Measurements from ENCODE around the gene KCTD3. TPM values are rescaled to one million over a fixed set of nuclear protein-coding genes. Genes with fewer than 3 reads are reported as not detected.

The KCTD3 gene
- total RNA-seq, 1 experiment from 2014 or later = 39.3 TPM

DNA sequence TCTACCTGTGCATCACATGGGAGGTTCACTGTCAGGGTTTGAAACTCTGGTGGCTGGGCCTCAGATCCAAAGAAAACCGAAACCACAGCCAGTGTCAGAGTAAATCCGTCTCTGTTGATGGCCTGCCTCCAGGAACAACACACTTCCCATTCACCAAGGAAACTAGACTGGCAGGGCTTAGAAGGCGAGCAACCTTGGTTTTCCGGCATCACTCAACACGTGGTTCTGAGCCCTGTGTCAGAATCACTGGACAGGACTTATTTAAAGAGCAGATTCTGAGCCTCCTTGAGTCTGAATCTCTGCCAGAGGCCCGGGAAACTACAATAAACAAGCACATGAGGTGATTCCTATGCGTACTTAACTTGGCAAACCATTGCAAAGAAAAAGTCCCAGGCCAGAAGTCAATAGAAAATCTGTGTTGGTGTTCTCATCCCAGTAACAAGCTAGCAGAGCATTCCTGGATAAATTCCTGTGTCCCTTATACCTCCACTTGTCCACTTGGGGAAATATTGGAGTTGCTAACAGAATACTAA lies 70.0 kb downstream of the KCTD3 start:
- no peak overlapping the region for H3T11ph ChIP-seq (ENCODE audit: low read length)
- no peaks in the 10 kb centered on the region for H4K20me1 ChIP-seq (ENCODE audit: control insufficient read depth, insufficient read depth, insufficient read length)
- H3K9me3 ChIP-seq (ENCODE audit: control insufficient read depth, low read depth, low read length) = no peaks in the 10 kb centered on the region
- no peaks in the 10 kb centered on the region for H3K36me3 Mint-ChIP-seq (ENCODE audit: insufficient read depth in 1 of 3, low read depth in 3 of 3)
- H2BK120ac ChIP-seq (ENCODE audit: low read depth, low read length, poor library complexity, severe bottlenecking) = no peak overlapping the region
- H3K14ac ChIP-seq (ENCODE audit: insufficient read depth, low read length) = 0 out of 2 replicates have a peak overlapping the region, but pooled peaks have one; percentile 40
- H3K9ac ChIP-seq (ENCODE audit: extremely low read depth, insufficient read length, low read length) = no peak overlapping the region
- H2AFZ ChIP-seq (ENCODE audit: low read length) = peak overlapping the region; percentile 71
- H3K4me1 Mint-ChIP-seq = peaks cover 11 to 19% of the 10 kb centered on the region in 2 experiments
- no peak overlapping the region for H2BK12ac ChIP-seq (ENCODE audit: insufficient read length, low read depth, low read length)
- no peaks in the 10 kb centered on the region for H3K27me3 Mint-ChIP-seq (ENCODE audit: low read depth)
- H3K56ac ChIP-seq (ENCODE audit: insufficient read length, low read depth, low read length) = no peak overlapping the region
- TF ChIP-seq, protein P1, sequence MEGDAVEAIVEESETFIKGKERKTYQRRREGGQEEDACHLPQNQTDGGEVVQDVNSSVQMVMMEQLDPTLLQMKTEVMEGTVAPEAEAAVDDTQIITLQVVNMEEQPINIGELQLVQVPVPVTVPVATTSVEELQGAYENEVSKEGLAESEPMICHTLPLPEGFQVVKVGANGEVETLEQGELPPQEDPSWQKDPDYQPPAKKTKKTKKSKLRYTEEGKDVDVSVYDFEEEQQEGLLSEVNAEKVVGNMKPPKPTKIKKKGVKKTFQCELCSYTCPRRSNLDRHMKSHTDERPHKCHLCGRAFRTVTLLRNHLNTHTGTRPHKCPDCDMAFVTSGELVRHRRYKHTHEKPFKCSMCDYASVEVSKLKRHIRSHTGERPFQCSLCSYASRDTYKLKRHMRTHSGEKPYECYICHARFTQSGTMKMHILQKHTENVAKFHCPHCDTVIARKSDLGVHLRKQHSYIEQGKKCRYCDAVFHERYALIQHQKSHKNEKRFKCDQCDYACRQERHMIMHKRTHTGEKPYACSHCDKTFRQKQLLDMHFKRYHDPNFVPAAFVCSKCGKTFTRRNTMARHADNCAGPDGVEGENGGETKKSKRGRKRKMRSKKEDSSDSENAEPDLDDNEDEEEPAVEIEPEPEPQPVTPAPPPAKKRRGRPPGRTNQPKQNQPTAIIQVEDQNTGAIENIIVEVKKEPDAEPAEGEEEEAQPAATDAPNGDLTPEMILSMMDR (conservative IDR thresholded peaks at IDR 0.05) = no peak
- no CpG with 5 or more reads among the region's 7 CpGs for WGBS (ENCODE audit: extremely low coverage, insufficient read length, low lambda C conversion rate)
- no peaks in the 10 kb centered on the region for H3K79me1 ChIP-seq (ENCODE audit: insufficient read depth, low read depth, low read length, poor library complexity, severe bottlenecking)
- H4K8ac ChIP-seq (replicated peaks; ENCODE audit: insufficient read length, low read depth, low read length) = peak overlapping the region; percentile 85
- no peak overlapping the region for H2BK20ac ChIP-seq (ENCODE audit: low read depth, low read length, poor library complexity, severe bottlenecking)
- peak overlapping the region; percentile 30 to 74 (median 72); a peak in 2 of 7 replicates for H3K27ac Mint-ChIP-seq
- no peaks in the 10 kb centered on the region; the same call in 1 of the 2 replicates for H3K4me1 ChIP-seq (ENCODE audit: insufficient read depth, low read length)
- no peak overlapping the region for H4K91ac ChIP-seq (ENCODE audit: insufficient read length, low read depth, low read length)
- H3K27me3 ChIP-seq (ENCODE audit: insufficient read depth, low read length) = no peaks in the 10 kb centered on the region
- H2BK15ac ChIP-seq (ENCODE audit: low read depth, low read length) = no peak overlapping the region
- H3K4me3 Mint-ChIP-seq = no peak overlapping the region
- H3K4me2 ChIP-seq (ENCODE audit: insufficient read depth, insufficient read length, low read length) = no peak overlapping the region
- no peak overlapping the region for H2BK5ac ChIP-seq (ENCODE audit: insufficient read length, low read length)
- no peaks in the 10 kb centered on the region; a peak in 1 of 5 replicates for H3K9me3 Mint-ChIP-seq
- no peak overlapping the region for H2AK5ac ChIP-seq (ENCODE audit: insufficient read length, low read length)
- no peak overlapping the region for H3K27ac ChIP-seq (ENCODE audit: insufficient read length, low read depth, low read length)
- H4K5ac ChIP-seq (ENCODE audit: insufficient read length, low read depth, low read length) = peak overlapping the region; percentile 50
- no peak overlapping the region for H3K4ac ChIP-seq (ENCODE audit: low read depth, low read length)
- no peaks in the 10 kb centered on the region for H3K79me2 ChIP-seq (ENCODE audit: insufficient read depth, low read length)
- H3K23ac ChIP-seq (ENCODE audit: insufficient read length, low read depth, low read length) = no peak overlapping the region
- H3K18ac ChIP-seq (ENCODE audit: insufficient read length, low read depth, low read length) = peak overlapping the region; percentile 50
- DNase-seq = no peak
- no peaks in the 10 kb centered on the region for H3K23me2 ChIP-seq (ENCODE audit: insufficient read length, low read depth, low read length, poor library complexity, severe bottlenecking)

All from H9 (cell line).